ENCODE results near the gene RAMAC.
"Not testable (repeated sequence)": the region's sequence is repeated elsewhere in the genome, so short reads cannot be mapped to it uniquely, and the experiment has no call there.

RAMAC gene

GRCh38 chr15:82985688-82986441, at the start of gene RAMAC:
RAMAC (plus strand) TSS chr15:82986210; CDS start chr15:82989019, 2,809 bp downstream.
- peak; percentile 93 for DNase-seq

GRCh38 chr15:82936966-82937711, 48.9 kb upstream of the RAMAC start:
- no peak for DNase-seq

- no peak for DNase-seq
These were observed 48.3 kb upstream of the RAMAC start for GRCh38 chr15:82937712-82938058.

GRCh38 chr15:82939678-82940077, 46.3 kb upstream of the RAMAC start:
- not testable (repeated sequence) for DNase-seq

GRCh38 chr15:82942691-82943090, 43.3 kb upstream of the RAMAC start:
- no peak for DNase-seq

GRCh38 chr15:82943176-82943575, 42.8 kb upstream of the RAMAC start:
- no peak for DNase-seq

GRCh38 chr15:82944056-82944455, 42.0 kb upstream of the RAMAC start:
- no peak for DNase-seq

GRCh38 chr15:82944821-82945220, 41.2 kb upstream of the RAMAC start:
- DNase-seq, result no peak

- no peak for DNase-seq
These were observed 40.7 kb upstream of the RAMAC start for GRCh38 chr15:82945326-82945725.

GRCh38 chr15:82946155-82946701, 39.8 kb upstream of the RAMAC start:
- no peak for DNase-seq

GRCh38 chr15:82950295-82950694, 35.7 kb upstream of the RAMAC start:
- no peak for DNase-seq

GRCh38 chr15:82950746-82951370, 35.2 kb upstream of the RAMAC start:
- no peak for DNase-seq

- no peak for DNase-seq
These were observed 34.4 kb upstream of the RAMAC start for GRCh38 chr15:82951472-82952157.

- peak; percentile 59 for DNase-seq
These were observed 33.6 kb upstream of the RAMAC start, which contains the start of gene HOMER2 for GRCh38 chr15:82952158-82953081. HOMER2 (minus strand) TSS chr15:82952720; CDS start chr15:82952535, 185 bp downstream.

- no peak for DNase-seq
These were observed 27.4 kb upstream of the RAMAC start for GRCh38 chr15:82958638-82959037.

- DNase-seq, result no peak
These were observed 26.6 kb upstream of the RAMAC start for GRCh38 chr15:82959423-82959822.

- no peak for DNase-seq
These were observed 25.2 kb upstream of the RAMAC start for GRCh38 chr15:82960766-82961165.

- DNase-seq, result no peak
These were observed 22.3 kb upstream of the RAMAC start for GRCh38 chr15:82963471-82964341.

- DNase-seq, result no peak
These were observed 21.1 kb upstream of the RAMAC start for GRCh38 chr15:82964890-82965289.

- DNase-seq, result no peak
These were observed 19.3 kb upstream of the RAMAC start for GRCh38 chr15:82966671-82967071.

- no peak for DNase-seq
These were observed 17.9 kb upstream of the RAMAC start for GRCh38 chr15:82968066-82968465.
